ENCODE measurements around the gene PIK3R6.
"Not testable (repeated sequence)": the region's sequence is repeated elsewhere in the genome, so short reads cannot be mapped to it uniquely, and the experiment has no call there.

The PIK3R6 gene

GRCh38 chr17:8893621-8894201 lies 26.2 kb upstream of the PIK3R6 start:
- DNase-seq, result peak; percentile 9

GRCh38 chr17:8893059-8893458 lies 25.6 kb upstream of the PIK3R6 start:
- no peak for DNase-seq

- DNase-seq, result no peak
Observed at GRCh38 chr17:8892338-8892690, 24.8 kb upstream of the PIK3R6 start.

GRCh38 chr17:8890671-8891070 lies 23.2 kb upstream of the PIK3R6 start:
- DNase-seq, result no peak

GRCh38 chr17:8889458-8890210 lies 22.2 kb upstream of the PIK3R6 start:
- DNase-seq, result no peak

- DNase-seq, result no peak
Observed at GRCh38 chr17:8888704-8889302, 21.3 kb upstream of the PIK3R6 start.

GRCh38 chr17:8887834-8888703 lies 20.6 kb upstream of the PIK3R6 start:
- DNase-seq, result no peak

- DNase-seq, result no peak
Observed at GRCh38 chr17:8887301-8887700, 19.8 kb upstream of the PIK3R6 start.

GRCh38 chr17:8885967-8886684 lies 18.7 kb upstream of the PIK3R6 start:
- no peak for DNase-seq

- not testable (repeated sequence) for DNase-seq
Observed at GRCh38 chr17:8885163-8885966, 17.9 kb upstream of the PIK3R6 start.

- no peak for DNase-seq
Observed at GRCh38 chr17:8884336-8884990, 17.0 kb upstream of the PIK3R6 start.

- no peak for DNase-seq
Observed at GRCh38 chr17:8883353-8883752, 15.9 kb upstream of the PIK3R6 start.

GRCh38 chr17:8881606-8882005 lies 14.1 kb upstream of the PIK3R6 start:
- no peak for DNase-seq

GRCh38 chr17:8880466-8880865 lies 13.0 kb upstream of the PIK3R6 start:
- DNase-seq, result no peak

GRCh38 chr17:8879410-8879809 lies 11.9 kb upstream of the PIK3R6 start:
- no peak for DNase-seq

GRCh38 chr17:8877984-8878383 lies 10.5 kb upstream of the PIK3R6 start:
- DNase-seq, result no peak

- DNase-seq, result no peak
Observed at GRCh38 chr17:8875957-8876356, 8.5 kb upstream of the PIK3R6 start.

GRCh38 chr17:8875436-8875835 lies 8.0 kb upstream of the PIK3R6 start:
- DNase-seq, result no peak

- DNase-seq, result no peak
Observed at GRCh38 chr17:8873801-8874715, 6.6 kb upstream of the PIK3R6 start.

All from activated CD8-positive, alpha-beta memory T cell treated with anti-CD3 and anti-CD28 coated beads, Interleukin-2, amount 50 U/mL, for 4 hours (primary cell).